Kasumi-1 (cell line): ENCODE measurements around the gene TNFRSF4.
"Not testable (repeated sequence)": the region's sequence is repeated elsewhere in the genome, so short reads cannot be mapped to it uniquely, and the experiment has no call there.

Source experiments
- DNase-seq, 2 experiments: peaks; one replicate each; lab custom pipeline; 2025; lab: John Stamatoyannopoulos, UW

The TNFRSF4 gene

GRCh38 chr1:1182491-1183220, 31.3 kb downstream of the TNFRSF4 start:
- DNase-seq = peak in 1 of 2 experiments; percentile 20

GRCh38 chr1:1181938-1182410, 32.0 kb downstream of the TNFRSF4 start:
- DNase-seq = no peak

GRCh38 chr1:1181129-1181937, 32.6 kb downstream of the TNFRSF4 start:
- DNase-seq = no peak

- no peak for DNase-seq
These were observed 33.7 kb downstream of the TNFRSF4 start for GRCh38 chr1:1179983-1180861.

DNA sequence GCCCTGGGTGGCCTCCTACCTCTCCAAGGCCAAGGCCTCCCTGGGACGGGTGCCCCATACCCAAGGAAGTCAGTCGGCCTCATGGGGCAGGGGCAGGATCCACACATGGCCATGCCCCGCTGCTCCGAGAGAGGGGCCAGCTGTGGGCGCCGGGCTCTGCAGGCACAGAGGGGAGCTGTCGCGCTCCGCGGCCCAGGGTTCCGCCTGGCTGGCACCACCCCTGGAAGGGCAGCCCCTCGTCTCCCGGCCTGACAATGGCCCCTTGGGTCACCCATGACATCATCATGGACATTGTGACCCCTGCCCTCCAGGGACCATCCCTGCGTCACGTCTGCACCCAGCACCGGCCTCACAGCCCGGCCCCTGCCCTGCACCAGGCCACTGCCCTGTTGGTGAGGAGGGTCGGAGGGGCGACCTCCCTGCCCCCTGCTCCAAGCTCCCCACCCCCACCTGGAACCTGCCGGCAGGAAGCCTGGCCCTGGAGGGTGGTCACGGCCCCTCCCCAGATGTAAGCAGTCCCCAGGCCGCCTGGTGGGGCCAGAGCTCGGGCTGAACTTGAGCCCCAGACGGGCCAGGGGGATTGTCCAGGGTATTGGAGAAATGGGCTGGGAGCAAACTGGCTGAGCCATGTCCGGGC, 34.5 kb downstream of the TNFRSF4 start:
- no peak for DNase-seq

DNA sequence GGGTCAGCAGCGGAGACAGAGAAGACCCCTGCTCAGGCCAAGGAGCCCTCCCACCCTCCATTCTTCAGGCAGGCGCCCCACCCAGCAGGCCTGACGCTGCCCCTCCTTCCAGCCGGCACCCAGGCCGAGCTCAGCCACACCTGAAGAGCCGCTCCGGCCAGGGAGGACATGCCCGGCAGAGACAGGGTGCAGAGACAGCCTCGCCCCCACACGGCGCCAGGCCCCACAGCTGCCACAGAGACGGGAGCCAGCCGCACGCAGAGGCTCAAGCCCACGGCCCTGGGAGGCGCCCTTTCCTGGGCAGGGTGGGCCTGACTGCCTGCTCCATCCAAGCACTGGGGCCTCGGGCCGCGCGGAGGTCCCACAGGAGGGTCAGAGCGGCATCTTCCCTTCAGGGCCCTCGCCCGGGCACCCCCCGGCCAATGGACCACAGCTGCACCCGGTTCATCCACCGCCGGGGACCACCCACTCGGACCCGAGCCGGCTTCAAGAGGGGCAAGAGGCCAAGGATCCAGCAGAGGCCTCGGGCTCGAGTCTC, 35.1 kb downstream of the TNFRSF4 start:
- DNase-seq = no peak

DNA sequence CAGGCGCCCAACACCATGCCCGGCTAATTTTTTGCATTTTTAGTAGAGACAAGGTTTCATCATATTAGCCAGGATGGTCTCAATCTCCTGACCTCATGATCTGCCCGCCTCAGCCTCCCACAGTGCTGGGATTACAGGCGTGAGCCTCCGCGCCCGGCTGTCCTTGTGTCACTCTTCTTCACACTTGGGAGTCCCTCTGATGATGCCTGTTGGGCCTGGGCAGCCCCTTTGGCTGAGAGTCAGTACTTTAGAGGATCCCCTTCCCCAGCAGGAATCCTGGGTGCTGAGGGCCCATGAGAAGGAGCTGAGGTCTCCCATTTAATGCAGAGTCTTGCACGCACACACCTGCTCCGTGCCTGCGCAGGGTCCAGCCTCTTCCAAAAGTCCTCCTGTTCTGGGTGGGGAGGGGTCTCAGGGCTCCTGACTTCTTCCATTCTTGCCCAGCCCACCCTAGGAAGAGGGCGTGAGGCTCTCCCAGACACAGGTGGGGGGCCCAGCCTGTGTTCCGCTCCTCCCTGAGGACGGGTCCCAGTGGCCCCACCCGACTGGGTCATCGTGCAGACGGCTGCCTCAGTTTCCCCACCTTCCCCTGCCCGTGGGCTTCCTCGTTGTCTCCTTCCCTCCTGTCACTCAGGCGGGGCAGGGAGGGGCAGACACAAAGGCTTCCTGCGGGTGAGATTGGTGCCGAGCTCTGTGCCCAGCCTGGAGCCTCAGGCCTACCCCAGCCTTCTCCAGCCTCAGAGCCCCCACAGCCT, 36.3 kb downstream of the TNFRSF4 start:
- DNase-seq = no peak

DNA sequence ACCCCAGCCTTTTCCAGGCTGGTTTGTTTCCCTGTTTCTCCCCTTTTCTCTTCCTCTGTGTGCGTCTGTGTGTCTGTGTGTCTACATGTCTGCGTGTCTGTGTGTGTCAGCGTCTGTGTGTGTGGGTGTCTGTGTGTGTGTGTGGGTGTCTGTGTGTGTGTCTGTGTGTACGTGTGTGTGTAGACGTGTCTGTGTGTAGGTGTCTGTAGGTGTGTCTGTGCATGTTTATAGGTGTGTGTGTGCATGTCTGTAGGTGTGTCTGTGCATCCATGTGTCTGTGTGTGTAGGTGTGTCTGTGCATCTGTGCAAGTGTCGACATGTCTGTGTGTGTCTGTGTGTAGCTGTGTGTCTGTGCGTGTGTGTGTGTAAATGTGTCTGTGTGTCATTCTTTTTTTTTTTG, 37.0 kb downstream of the TNFRSF4 start:
- no peak for DNase-seq

GRCh38 chr1:1176063-1176761, 37.7 kb downstream of the TNFRSF4 start:
- DNase-seq = not testable (repeated sequence)

DNA sequence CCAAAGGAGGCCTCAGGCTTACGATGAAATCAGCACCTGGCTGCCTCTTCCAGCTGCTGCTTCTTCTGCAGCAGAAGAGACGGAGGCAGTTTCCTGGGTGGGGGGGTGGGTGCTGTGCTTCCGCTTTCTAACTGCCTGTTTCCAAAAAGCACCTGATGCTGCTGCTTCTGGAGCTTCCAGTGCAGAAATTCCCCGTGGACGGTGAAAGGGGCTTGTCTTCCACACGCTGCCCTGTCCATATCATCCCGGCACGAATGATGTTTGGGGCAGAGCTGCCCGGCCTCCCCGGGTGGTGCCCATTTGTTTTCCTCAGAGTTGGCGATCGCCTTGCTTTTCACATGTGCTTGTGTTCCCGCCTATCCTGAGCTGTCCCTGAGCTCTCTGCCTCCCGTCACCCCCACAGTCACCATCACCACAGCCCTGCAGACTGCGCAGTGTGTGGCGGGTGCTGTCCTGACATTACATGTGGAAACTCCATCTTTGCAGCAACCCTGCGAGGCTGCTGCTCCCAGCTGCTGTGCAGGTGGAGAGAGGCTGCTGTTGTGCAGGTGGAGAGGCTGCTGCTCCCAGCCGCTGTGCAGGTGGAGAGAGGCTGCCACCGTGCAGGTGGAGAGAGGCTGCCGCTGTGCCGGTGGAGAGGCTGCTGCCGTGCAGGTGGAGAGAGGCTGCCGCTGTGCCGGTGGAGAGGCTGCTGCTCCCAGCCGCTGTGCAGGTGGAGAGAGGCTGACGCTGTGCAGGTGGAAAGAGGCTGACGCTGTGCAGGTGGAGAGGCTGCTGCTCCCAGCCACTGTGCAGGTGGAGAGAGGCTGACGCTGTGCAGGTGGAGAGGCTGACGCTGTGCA, 38.5 kb downstream of the TNFRSF4 start:
- peak; percentile 25 to 35 for DNase-seq

GRCh38 chr1:1173793-1174415, 40.0 kb downstream of the TNFRSF4 start, which contains the start of gene TTLL10:
Gene TTLL10 (plus strand): TSS chr1:1173880. CDS start chr1:1179216, 5,336 bp downstream.
- no peak for DNase-seq

GRCh38 chr1:1173061-1173792, 40.7 kb downstream of the TNFRSF4 start:
- DNase-seq = no peak

GRCh38 chr1:1171546-1172340, 42.2 kb downstream of the TNFRSF4 start:
- DNase-seq = no peak

GRCh38 chr1:1171161-1171545, 42.8 kb downstream of the TNFRSF4 start:
- no peak for DNase-seq

DNA sequence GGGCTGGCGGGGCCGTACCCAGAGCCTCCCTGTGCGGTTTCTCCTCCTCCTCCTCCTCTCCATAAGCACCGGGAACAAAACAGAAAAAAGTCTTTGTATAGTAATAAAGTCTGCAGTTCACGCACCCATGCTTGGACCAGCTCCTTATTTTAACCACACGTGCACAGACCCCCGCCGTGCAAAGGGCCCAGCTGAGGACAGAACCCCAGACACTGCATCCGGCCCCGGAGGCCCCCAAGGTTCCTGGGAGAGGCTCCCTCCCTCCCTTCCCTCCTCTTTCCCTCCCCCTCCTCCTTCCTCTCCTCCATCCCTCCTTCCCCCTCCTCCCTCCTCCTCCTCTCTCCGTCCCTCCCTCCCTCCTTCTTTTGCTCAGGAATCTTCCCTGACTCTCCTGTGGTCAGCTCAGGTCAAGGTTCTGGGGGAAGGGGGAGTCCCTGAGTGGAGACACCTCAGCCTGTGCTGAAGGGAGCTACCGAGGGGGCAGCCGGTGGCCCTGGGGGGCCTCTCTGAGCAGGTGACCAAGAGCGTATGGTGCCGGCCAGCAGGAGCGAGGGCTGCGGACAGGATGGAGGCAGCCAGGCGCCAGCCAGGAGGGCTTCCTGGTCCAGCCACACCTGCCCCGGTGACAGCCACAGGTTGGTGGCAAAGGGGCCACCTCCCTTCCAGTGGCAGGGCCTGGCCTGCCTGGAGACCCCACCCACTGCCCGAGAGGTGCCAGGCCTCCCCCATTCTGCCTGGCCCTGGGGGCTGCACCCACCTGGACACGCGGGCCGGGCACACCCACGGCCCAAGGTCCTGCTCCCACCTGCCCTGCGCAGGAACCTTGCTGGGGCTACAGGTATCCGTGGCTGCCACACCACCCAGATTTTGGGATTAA, 43.5 kb downstream of the TNFRSF4 start:
- no peak for DNase-seq
